HepG2 (cell line): Measurements from ENCODE around the gene FLYWCH1. TPM values are rescaled to one million over a fixed set of nuclear protein-coding genes. Genes with fewer than 3 reads are reported as not detected.
A peak's percentile ranks its signal among the peaks of the same experiment; 100 is the strongest.

Experiments used
- ATF1 ChIP-seq: IDR thresholded peaks from 2 replicates; pipeline ENCODE4 v1.6.1; 2016; ENCODE audit warnings: mild to moderate bottlenecking, control low read depth
- IRF9 ChIP-seq: sonication (generic); formaldehyde crosslinking; IDR thresholded peaks from 2 replicates; pipeline ENCODE4 v1.8.0; 2022; ENCODE audit warnings: missing genetic modification reagents, mild to moderate bottlenecking, borderline replicate concordance
- KDM1A ChIP-seq: IDR thresholded peaks from 2 replicates; pipeline ENCODE4 v1.6.1; 2016; ENCODE audit warnings: missing compliant biosample characterization
- KDM6A ChIP-seq: IDR thresholded peaks from 2 replicates; pipeline ENCODE4 v1.6.1; 2016; ENCODE audit warnings: low read depth
- MEIS1 ChIP-seq: sonication (generic); formaldehyde crosslinking; IDR thresholded peaks from 2 replicates; pipeline ENCODE4 v1.9.0; 2021; ENCODE audit warnings: mild to moderate bottlenecking, missing genetic modification reagents, moderate library complexity, borderline replicate concordance
- PAXIP1 ChIP-seq: sonication (generic); formaldehyde crosslinking; conservative IDR thresholded peaks from 2 replicates; pipeline ENCODE4 v1.4.0; 2020; ENCODE audit warnings: mild to moderate bottlenecking, missing genetic modification reagents, moderate library complexity
- PITX1 ChIP-seq: sonication (generic); formaldehyde crosslinking; IDR thresholded peaks from 2 replicates; pipeline ENCODE4 v1.5.1; 2020; ENCODE audit warnings: mild to moderate bottlenecking, missing genetic modification reagents
- PLRG1 ChIP-seq: fragments of 450-650 bp; conservative IDR thresholded peaks from 2 replicates; pipeline ENCODE4 v1.6.1; 2016
- POLR2AphosphoS2 ChIP-seq: IDR thresholded peaks from 2 replicates; pipeline ENCODE4 v1.6.1; 2011; ENCODE audit warnings: low read depth, low read length, improper control_type of control experiment
- SAP130 ChIP-seq: IDR thresholded peaks from 2 replicates; pipeline ENCODE4 v1.6.1; 2016; ENCODE audit warnings: low read depth
- SIN3B ChIP-seq: fragments of 150-350 bp; IDR thresholded peaks from 2 replicates; pipeline ENCODE4 v1.6.1; 2014; ENCODE audit warnings: low read length
- TAF1 ChIP-seq: sonication (generic); formaldehyde crosslinking; IDR thresholded peaks from 2 replicates; pipeline ENCODE4 v1.4.0; 2020; ENCODE audit warnings: missing genetic modification reagents
- ZBTB25 ChIP-seq: IDR thresholded peaks from 2 replicates; pipeline ENCODE4 v1.6.1; 2018; ENCODE audit warnings: missing genetic modification reagents
- ZBTB49 ChIP-seq: sonication (generic); formaldehyde crosslinking; IDR thresholded peaks from 2 replicates; pipeline ENCODE4 v1.4.0; 2020; ENCODE audit warnings: missing genetic modification reagents, borderline replicate concordance
- ZNF225 ChIP-seq: sonication (generic); formaldehyde crosslinking; IDR thresholded peaks from 2 replicates; pipeline ENCODE4 v1.4.0; 2020; ENCODE audit warnings: mild to moderate bottlenecking, missing genetic modification reagents
- ZNF597 ChIP-seq: sonication (generic); formaldehyde crosslinking; IDR thresholded peaks from 2 replicates; pipeline ENCODE4 v1.5.0; 2020; ENCODE audit warnings: missing genetic modification reagents
- polyA plus RNA-seq, 8 experiments: library from polyadenylated mRNA; depleted of rRNA in 3 of 8; stranded (reverse) in 7 of 8; unstranded in 1 of 8; fragments of >200 nt; fragmentation: Illumina TruSeq in 4 of 8; extraction: Trizol in 4 of 8; gene quantifications; 2 replicates each; pipeline versions ENCODE4 v1.2.1 to v1.2.3, GENCODE V29; 2011 to 2016; ENCODE audit warnings: low read depth in 4 of 8, missing spikeins in 1 of 8, mixed read lengths in 1 of 8; ENCODE audit not compliant: insufficient read depth in 1 of 8
- total RNA-seq, 5 experiments: library from RNA; depleted of rRNA; stranded (reverse); fragments of >200 nt; fragmentation: Illumina TruSeq; extraction: Trizol; gene quantifications; 2 replicates each; pipeline ENCODE4 v1.2.3, GENCODE V29; 2016; ENCODE audit warnings: low read depth in 1 of 5
- TF ChIP-seq, protein P1 (sequence below): fragments of 450-650 bp; IDR thresholded peaks from 2 replicates; pipeline ENCODE4 v1.6.1; 2017; ENCODE audit warnings: mild to moderate bottlenecking

Gene FLYWCH1
- total and polyA plus RNA-seq, 2 of the 13 experiments (the other 11 are each of a cell fraction or from before 2014, with no cell fraction given), result 7.3 to 12.4 TPM

DNA sequence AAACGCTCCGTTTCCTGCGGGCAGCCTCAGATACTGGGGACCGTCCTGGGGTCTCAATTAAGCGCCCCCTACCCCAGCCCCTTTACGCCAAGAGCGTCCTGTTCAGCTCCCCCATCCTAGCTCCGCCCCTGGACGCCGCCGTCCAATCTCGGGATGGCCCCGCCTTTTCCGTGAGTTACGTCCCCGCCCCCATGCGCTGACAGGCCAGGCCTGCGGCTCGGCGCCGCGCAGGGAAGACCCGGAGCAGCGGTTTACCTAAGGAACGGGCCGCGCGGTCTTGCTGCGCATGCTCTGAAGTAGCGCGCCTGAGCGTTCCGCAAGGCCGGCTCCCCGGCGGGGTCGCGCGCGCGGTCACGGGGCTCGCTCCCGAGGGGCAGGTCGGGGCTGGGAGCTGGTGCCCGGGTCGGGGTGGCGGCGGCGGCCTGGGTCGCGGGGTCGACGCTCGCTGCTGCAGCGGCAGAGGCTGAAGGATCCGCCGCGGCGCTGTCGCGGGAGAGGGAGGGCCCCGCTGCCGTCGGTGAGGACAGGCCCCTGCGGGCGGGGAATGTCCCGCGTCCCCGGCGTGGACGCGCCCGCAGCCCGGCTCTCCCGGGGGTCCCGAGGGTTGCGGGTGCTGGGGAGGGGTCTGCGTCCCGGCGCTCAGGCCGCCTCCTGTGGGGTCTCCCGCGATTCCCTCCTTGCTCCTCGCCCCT lies at the start of gene FLYWCH1 (continued):
- TF ChIP-seq ZBTB25 (0 out of 2 replicates have a peak, but pooled peaks have one; percentile 46), PITX1 (peak; percentile 43; the same call in 1 of the 2 replicates), KDM6A (CRISPR knock-in tag) (no peak), PAXIP1 (peak; percentile 43), KDM1A (CRISPR knock-in tag) (no peak), ATF1 (CRISPR knock-in tag) (peak; percentile 59; the same call in 1 of the 2 replicates), SAP130 (CRISPR knock-in tag) (peak; percentile 78), ZBTB49 (CRISPR knock-in tag) (no peak), POLR2AphosphoS2 (no peak), ZNF225 (CRISPR knock-in tag) (no peak), SIN3B (no peak), TAF1 (CRISPR knock-in tag) (peak; percentile 39; the same call in 1 of the 2 replicates), PLRG1 (no peak), ZNF597 (CRISPR knock-in tag) (no peak), IRF9 (CRISPR knock-in tag) (0 out of 2 replicates have a peak, but pooled peaks have one; percentile 49), MEIS1 (CRISPR knock-in tag) (peak; percentile 65; the same call in 1 of the 2 replicates)
- TF ChIP-seq, protein P1, sequence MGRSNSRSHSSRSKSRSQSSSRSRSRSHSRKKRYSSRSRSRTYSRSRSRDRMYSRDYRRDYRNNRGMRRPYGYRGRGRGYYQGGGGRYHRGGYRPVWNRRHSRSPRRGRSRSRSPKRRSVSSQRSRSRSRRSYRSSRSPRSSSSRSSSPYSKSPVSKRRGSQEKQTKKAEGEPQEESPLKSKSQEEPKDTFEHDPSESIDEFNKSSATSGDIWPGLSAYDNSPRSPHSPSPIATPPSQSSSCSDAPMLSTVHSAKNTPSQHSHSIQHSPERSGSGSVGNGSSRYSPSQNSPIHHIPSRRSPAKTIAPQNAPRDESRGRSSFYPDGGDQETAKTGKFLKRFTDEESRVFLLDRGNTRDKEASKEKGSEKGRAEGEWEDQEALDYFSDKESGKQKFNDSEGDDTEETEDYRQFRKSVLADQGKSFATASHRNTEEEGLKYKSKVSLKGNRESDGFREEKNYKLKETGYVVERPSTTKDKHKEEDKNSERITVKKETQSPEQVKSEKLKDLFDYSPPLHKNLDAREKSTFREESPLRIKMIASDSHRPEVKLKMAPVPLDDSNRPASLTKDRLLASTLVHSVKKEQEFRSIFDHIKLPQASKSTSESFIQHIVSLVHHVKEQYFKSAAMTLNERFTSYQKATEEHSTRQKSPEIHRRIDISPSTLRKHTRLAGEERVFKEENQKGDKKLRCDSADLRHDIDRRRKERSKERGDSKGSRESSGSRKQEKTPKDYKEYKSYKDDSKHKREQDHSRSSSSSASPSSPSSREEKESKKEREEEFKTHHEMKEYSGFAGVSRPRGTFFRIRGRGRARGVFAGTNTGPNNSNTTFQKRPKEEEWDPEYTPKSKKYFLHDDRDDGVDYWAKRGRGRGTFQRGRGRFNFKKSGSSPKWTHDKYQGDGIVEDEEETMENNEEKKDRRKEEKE, result no peak
